NCI-H1436 (cell line): ENCODE measurements around the gene ZBTB16.

ENCODE experiments used
- DNase-seq: peaks from one replicate; lab custom pipeline; 2025; lab: John Stamatoyannopoulos, UW

The ZBTB16 gene

DNA sequence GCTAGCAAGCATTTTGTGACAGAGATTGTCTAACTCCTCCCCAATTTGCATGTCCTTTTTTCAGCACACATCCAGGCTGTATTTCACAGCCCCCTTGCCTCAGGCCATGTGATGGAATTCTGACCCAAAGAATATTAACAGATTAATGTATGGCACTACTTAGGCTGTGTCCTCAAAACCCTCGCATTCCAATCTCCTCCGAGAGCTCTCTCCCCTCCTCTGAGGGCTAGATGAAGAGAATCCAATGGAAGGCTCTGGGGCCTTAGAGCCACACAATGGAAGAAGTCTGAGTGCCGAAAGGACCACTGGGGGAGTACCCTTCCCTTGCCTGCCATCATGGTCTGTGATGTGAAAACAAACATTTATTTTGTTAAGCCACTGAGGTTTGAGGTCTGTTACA is 223.0 kb downstream of the ZBTB16 start:
- no peak for DNase-seq

DNA sequence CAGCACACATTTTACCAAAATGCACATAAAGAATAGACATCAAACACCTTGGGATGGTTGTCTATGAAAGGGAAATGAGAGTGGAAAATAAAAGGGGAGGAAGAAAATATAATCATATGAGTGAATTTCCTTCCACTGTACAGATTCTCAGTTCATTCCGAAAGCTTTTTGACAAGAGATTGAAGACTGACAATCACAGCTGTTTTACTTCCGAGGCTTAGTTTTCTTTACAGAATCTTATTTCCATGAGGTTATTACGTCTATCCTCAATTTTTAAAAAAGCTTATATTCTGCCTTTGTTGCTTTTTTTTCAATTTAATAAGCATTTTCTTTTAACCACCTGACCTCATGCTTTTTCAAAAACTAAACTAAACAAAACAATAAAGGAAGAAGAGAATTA is 223.9 kb downstream of the ZBTB16 start:
- no peak for DNase-seq

GRCh38 chr11:114284021-114284420 is 224.5 kb downstream of the ZBTB16 start:
- DNase-seq: no peak

DNA sequence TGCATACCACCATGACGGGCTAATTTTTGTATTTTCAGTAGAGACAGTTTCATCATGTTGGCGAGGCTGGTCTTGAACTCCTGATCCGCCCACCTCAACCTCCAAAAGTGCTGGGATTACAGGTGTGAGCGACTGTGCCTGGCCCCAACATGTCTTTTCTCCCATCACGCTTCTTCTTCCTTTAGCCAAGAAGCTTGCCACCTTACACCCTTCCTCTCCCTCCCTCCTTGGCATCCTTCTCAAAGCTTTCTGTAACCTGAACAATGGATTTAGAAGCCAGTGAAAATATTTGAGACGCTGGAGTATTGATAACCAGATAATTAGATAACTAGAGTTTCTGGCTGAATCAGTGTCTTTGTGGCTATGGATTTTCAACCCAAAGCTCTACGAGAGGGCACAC is 225.4 kb downstream of the ZBTB16 start:
- no peak for DNase-seq

DNA sequence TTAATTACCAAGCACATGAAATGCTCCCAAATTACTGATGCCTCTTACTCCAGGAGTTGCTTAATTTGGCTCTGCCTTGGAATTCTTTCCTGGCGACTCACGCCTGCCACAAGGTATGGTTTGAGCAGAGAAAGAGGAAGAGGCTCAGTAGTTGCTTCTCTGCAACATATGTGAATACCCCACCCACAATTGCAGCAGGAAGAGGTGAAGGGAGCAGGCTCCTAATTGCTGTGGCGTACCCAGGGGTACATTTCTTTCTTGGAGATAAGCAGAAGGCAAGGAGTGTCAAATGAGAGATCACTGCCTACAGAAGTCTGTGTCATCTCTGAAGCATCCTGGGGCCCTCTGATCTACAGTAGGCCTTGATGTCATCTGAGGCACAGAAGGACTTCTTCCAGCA is 226.1 kb downstream of the ZBTB16 start:
- no peak for DNase-seq

- DNase-seq: no peak
Measured at GRCh38 chr11:114286229-114286628, 226.7 kb downstream of the ZBTB16 start.

- no peak for DNase-seq
Measured at GRCh38 chr11:114287154-114287553, 227.6 kb downstream of the ZBTB16 start.

- no peak for DNase-seq
Measured at GRCh38 chr11:114288136-114288535, 228.6 kb downstream of the ZBTB16 start.

DNA sequence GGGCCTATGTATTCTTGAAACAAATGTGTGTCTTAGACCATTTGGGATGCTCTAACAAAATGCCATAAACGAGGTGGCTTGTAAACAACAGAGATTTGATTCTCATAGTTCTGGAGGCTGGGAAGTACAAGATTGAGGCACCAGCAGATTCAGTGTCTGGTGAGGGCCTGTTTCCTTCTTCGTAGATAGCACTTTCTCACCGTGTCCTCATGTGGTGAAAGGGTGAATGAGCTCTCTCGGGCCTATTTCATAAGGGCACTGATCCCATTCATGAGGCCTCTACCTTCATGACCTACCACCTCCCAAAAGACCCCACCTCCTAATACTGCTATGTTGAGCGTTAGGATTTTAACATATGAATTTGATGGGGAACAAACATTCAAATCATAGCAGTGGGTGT is 230.3 kb downstream of the ZBTB16 start:
- DNase-seq: no peak

DNA sequence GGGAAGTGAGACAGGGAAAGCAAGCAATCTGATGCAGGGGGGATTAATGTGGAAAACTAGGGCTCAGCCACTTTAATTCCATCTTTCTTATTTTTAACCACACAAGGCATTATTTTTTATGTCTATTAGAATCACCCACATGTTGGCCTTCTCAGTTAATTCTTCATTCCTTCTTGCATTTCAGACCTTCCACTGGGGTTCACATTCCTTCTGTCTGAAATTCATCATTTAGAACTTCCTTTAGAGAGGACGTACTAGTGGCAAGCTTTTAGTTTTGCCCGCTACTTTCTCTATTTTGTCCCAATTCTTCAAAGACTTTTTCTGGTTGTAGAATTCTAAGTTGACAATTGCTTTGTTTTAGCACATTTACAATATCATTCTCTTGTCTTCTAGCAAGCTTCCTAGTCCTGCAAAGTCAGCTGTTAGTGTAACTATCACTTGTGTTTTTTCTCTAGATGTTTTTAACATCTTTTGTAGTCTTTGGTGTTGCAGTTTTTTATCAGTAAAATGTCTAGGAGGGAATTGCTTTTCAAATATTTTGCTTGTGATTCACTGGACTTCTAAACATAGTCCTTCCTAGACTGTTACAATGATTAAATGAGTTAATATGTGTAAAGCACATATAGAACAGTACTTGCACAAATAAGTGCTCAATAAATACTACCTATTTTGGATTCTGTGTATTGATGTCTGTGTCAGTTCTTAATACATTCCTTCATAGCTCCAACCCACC is 231.2 kb downstream of the ZBTB16 start:
- no peak for DNase-seq

GRCh38 chr11:114291381-114291780 is 231.9 kb downstream of the ZBTB16 start:
- DNase-seq: no peak

DNA sequence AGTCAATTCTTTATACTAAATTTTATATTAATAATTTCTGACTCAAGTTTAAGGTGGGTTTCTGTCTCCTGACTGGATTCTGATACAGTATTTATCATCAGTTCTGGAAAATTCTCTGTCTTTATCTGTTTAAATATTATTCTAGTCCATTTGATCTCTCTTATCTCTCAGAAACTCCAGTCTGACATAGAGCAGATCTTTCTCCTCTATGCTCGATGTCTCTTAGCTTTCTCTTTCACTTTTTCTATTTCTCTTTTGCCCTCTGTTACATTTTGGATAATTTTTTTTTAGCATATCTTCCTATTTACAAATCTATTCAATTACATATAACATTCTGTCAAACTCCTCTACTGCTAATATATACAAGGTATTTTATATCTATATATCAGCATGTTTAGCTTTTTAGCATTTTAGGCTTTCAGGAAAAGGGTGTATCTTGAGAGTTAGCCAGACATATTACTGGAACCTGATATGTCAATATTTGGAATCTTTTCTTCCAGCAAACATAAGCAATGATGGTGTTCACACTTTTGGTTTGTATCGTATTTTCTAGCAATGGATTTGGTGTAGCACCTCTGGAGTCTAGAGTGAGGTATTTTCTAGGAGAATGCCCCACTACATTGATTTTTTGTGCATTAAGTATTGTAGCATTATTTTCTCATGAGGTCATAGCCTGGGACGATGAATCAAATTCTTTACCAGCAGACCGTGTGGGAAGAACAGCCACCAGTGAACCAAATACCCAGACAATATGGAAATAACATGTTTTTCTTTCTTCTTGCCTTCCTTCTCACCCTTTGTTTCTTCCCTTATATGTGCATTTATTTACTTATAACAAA is 232.6 kb downstream of the ZBTB16 start:
- no peak for DNase-seq

DNA sequence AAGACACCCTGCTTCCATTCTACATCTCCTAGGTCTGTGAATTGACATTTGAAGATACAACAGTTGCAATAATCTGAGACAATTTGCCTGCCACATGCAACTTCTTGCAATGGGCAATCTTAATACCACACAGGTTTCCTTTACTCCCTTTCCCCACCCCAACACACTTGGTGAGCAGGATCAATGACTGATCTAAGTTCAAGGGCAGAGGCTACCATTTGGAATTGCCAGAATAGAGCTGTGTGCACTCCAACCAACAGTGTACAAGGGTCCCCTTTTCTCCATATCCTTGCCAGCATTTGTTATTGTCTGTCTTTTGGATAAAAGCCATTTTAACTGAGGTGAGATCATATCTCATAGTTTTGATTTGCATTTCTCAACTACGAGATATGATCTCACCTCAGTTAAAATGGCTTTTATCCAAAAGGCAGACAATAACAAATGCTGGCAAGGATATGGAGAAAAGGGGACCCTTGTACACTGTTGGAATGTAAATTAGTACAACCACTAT is 233.7 kb downstream of the ZBTB16 start:
- no peak for DNase-seq

DNA sequence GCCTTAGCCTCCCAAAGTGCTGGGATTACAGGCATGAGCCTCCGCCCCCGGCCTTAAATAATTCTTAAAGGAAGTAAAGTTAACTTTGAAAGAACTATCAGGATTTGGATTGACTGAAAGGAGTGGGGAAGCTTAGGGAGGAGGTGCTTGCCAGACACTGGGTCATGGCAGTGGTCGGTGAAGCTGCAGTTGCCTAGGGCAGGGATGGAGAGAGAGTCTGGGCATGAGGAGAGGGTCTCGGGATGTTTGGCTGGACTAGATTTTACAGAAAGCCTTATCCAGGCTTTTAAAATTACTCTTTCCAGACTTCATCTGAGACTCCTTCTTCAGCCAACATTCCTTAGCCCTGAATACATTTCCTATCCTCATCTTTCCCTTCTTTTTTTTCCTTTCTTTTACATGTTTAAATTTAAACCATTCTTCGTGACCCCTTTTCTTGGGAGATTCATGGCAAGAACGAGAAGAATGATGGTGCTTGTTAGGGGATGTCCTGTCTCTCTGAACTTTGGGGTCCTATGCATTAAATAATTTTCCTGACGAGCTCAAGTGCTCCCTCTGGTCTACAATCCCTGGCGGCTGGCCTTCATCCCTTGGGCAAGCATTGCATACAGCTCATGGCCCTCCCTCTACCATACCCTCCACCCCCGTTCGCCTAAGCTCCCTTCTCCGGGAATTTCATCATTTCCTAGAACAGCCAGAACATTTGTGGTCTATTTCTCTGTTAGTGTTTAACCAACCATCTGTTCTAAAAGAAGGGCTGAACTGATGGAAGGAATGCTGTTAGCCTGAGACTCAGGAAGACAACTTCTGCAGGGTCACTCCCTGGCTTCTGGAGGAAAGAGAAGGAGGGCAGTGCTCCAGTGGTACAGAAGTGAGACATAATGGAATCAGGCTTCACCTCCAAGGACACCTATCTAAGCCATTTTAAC is 236.4 kb downstream of the ZBTB16 start, which contains the start of gene NNMT:
TSS of gene NNMT (plus strand) at position 724 of the 929 bp plus-strand sequence. CDS start at position 882, 158 bp downstream.
- no peak for DNase-seq

GRCh38 chr11:114296605-114297372 is 237.3 kb downstream of the ZBTB16 start:
- DNase-seq: no peak

- no peak for DNase-seq
Measured at GRCh38 chr11:114297806-114298709, 238.5 kb downstream of the ZBTB16 start.

- no peak for DNase-seq
Measured at GRCh38 chr11:114298710-114299109, 239.2 kb downstream of the ZBTB16 start.
